GM12873 (cell line): Measurements from ENCODE around the gene ZFX.

ENCODE experiments used
- CTCF ChIP-seq: IDR thresholded peaks from 2 replicates; pipeline ENCODE4 v1.5.1; 2012; ENCODE audit warnings: low read depth, mild to moderate bottlenecking, moderate library complexity, low read length, control low read depth; ENCODE audit not compliant: insufficient read depth; ENCODE audit errors: missing control alignments

The ZFX gene

GRCh38 chrX:24229400-24229879, 79.9 kb downstream of the ZFX start:
- TF ChIP-seq CTCF, result no peak

DNA sequence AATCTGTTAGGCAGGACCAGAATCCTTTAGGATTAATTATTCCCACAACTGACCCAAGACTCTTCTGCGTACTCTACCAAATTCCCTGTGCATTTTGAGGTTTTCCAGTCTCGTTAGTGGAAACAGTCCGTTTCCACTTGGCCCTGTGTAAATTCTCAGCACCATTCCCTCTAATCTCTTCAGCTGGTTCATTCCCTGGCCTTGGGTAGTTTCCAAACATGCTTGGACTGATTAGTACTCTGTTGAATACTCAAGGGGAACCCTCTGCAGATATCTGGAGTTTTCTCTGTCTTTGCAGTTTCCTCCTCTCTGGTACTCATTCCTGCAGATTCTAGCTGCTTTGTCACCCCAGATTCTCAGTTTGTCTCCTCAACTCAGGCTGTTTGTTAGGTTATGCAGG, 80.4 kb downstream of the ZFX start:
- no peak for TF ChIP-seq CTCF

- no peak for TF ChIP-seq CTCF
Observed at GRCh38 chrX:24231131-24231540, 81.6 kb downstream of the ZFX start.

DNA sequence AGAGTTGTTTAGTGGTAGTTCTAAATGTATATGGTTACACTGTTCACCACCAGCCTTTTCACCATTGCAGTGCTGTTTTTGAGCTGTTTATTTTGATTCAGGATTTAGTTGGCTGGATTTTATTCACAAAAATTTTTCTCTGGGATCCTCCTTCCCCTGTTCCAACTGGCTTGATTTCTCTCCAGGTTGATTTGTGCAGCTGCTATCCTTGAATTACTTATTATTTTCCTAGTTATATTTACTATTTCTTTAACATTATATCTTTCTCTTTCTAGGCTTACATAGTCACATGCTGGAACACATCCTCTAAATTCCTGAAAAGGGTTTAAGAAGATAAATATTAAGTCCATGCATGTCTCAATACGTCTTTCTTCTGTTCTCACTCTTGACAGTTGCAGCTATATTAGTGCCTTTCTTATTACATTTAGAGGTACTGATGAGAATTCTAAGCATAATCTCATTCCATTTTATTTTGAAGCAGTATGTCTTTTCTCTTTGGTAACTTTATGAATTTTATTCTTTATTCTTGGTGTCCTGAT, 82.2 kb downstream of the ZFX start:
- TF ChIP-seq CTCF, result no peak

DNA sequence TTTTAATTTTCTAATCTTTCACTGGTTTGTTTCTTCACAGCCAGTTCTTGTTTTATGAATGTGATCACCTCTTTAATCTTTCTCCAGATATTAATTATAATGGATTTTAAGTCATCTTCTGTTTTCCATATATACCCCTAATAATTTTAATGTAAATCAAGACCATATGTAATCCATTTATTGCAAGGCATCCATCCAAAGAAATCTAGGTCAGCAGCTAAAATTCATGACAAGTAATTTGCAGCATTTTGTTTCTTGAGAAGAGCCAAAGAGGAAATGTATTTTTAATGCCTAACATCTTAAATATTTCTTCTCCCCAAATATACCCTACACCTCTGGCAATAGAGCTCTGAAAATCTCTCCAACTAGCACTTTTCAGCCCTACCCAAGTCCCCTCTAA, 83.3 kb downstream of the ZFX start:
- TF ChIP-seq CTCF, result no peak

DNA sequence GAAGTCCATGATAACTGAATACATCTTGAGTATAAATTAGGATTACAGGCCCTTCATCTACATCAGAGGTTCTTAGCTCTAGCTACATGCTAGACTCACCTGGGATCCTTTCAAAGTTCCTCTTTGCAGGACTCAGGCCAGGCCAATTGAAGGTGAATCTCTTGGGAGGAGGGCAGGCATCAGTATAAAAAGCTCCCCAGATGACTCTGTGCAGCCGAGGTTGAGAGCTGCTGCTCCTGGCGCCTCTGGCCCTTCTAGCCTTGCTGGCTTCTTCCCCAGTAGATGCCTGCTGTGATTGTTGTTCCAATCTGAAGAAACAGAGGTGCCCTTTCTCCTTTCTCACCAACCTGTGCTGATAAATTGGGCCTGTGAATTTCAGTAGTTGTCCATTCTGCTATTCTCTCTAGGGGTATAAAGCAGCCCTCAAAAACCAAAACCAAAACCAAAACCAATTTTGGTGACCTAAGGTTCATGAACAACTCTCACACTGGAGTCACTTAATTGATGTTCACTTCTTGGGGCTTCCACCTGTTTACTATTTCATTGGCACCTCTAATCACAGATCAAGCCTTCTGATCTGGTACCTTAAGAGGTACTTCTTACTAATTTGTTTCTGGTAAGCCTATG, 85.7 kb downstream of the ZFX start:
- no peak for TF ChIP-seq CTCF

DNA sequence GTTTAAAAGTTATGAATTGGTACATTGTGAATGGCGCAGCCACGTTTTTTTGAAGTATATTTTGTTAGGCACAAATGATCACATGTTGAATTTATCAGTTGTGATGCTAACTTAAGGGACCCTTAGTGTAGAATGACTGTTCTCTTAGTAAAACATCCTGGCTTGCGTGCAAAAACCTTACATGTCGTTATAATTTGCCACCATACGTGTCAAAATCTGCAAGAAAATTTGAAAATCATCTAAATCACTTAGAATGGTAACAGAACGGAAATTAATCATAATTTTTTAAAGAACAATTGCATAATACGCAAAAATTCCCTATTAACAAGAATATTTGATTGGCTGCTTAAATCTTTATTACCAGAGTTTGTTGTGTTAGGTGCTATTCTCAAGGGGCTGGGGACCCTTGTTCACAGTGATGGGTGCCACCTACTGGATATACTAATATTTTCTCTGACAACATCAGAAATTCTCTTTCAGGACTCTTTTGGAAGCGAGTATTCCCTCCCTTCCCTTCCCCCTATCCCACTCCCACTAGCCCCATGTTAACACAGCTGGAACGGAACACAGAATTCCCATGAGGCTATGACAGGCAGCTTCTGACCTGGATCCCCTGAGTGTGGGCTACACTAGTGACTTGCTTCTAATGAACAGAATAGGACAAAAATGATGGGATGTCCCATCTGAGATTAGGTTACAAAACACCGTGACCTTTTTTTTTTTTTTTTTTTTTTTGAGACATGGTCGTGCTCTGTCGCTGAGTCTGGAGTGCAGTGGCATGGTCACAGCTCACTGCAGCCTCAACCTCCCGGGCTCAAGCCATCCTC, 92.5 kb downstream of the ZFX start:
- peak; percentile 45 for TF ChIP-seq CTCF
